Common myeloid progenitor, CD34-positive (primary cell): ENCODE data around the gene SPATA32.

Experiments
- CTCF ChIA-PET: fragments of 350-600 bp; sonication (Branson Sonifier 250); formaldehyde crosslinking; loops from one replicate; lab custom pipeline; 2021; ENCODE audit warnings: antibody characterized with exemption; lab: Charles Lee
- POLR2A ChIA-PET: fragments of 350-600 bp; sonication (Branson Sonifier 250); formaldehyde crosslinking; loops from one replicate; lab custom pipeline; 2021; ENCODE audit warnings: antibody characterized with exemption; lab: Charles Lee
- DNase-seq, 3 donors: peaks; one replicate each; pipeline versions ENCODE4 v3.0.0 to v3.0.0-alpha.2; 2013
- H3K27ac ChIP-seq, 2 experiments: 1 replicate in 1 of 2; 2 replicates in 1 of 2; pipeline ENCODE4 v1.7.0; 2013; ENCODE audit warnings: inconsistent platforms in 2 of 2, low read length in 2 of 2, mild to moderate bottlenecking in 2 of 2, low read depth in 1 of 2, moderate library complexity in 1 of 2; ENCODE audit not compliant: severe bottlenecking in 2 of 2, insufficient read depth in 1 of 2, poor library complexity in 1 of 2
- H3K27me3 ChIP-seq, 5 experiments: replicated peaks in 2 of 5; 1 replicate in 3 of 5; 2 replicates in 2 of 5; pipeline versions ENCODE4 v1.6.1 to v1.7.0; 2013; ENCODE audit warnings: low read length in 4 of 5, mild to moderate bottlenecking in 2 of 5, moderate library complexity in 2 of 5, inconsistent platforms in 1 of 5; ENCODE audit not compliant: insufficient read depth in 5 of 5, control insufficient read depth in 4 of 5
- H3K36me3 ChIP-seq, 4 experiments: 1 replicate in 2 of 4; 2 replicates in 2 of 4; pipeline versions ENCODE4 v1.6.1 to v1.7.0; 2013; ENCODE audit warnings: low read length in 3 of 4, control low read depth in 1 of 4, mild to moderate bottlenecking in 1 of 4; ENCODE audit not compliant: control insufficient read depth in 4 of 4, insufficient read depth in 4 of 4
- H3K4me1 ChIP-seq, 4 experiments: 1 replicate in 3 of 4; 2 replicates in 1 of 4; pipeline versions ENCODE4 v1.6.1 to v1.7.1; 2013; ENCODE audit warnings: low read length in 3 of 4, mild to moderate bottlenecking in 3 of 4, control low read depth in 1 of 4, inconsistent platforms in 1 of 4, moderate library complexity in 1 of 4; ENCODE audit not compliant: control insufficient read depth in 4 of 4, insufficient read depth in 4 of 4; ENCODE audit errors: control extremely low read depth in 1 of 4
- H3K4me3 ChIP-seq, 7 experiments: 1 replicate in 4 of 7; 2 replicates in 3 of 7; pipeline versions ENCODE4 v1.5.1 to v1.7.0; 2013; ENCODE audit warnings: mild to moderate bottlenecking in 7 of 7, low read length in 6 of 7, moderate library complexity in 6 of 7, inconsistent platforms in 2 of 7, low read depth in 2 of 7, control low read depth in 1 of 7; ENCODE audit not compliant: insufficient read depth in 4 of 7, control insufficient read depth in 1 of 7; ENCODE audit errors: extremely low read depth in 1 of 7
- H3K9me3 ChIP-seq, 5 experiments: 1 replicate in 4 of 5; 2 replicates in 1 of 5; pipeline versions ENCODE4 v1.6.1 to v1.7.1; 2013; ENCODE audit warnings: low read length in 4 of 5, mild to moderate bottlenecking in 2 of 5, inconsistent platforms in 1 of 5, low read depth in 1 of 5, moderate library complexity in 1 of 5; ENCODE audit not compliant: control insufficient read depth in 4 of 5, insufficient read depth in 2 of 5; ENCODE audit errors: control extremely low read depth in 1 of 5
- WGBS: methylation state at CpG from one replicate; pipeline ENCODE4 v1.1.5; 2013; ENCODE audit not compliant: insufficient coverage; 5-methylcytosine and 5-hydroxymethylcytosine counted together

The SPATA32 gene

DNA sequence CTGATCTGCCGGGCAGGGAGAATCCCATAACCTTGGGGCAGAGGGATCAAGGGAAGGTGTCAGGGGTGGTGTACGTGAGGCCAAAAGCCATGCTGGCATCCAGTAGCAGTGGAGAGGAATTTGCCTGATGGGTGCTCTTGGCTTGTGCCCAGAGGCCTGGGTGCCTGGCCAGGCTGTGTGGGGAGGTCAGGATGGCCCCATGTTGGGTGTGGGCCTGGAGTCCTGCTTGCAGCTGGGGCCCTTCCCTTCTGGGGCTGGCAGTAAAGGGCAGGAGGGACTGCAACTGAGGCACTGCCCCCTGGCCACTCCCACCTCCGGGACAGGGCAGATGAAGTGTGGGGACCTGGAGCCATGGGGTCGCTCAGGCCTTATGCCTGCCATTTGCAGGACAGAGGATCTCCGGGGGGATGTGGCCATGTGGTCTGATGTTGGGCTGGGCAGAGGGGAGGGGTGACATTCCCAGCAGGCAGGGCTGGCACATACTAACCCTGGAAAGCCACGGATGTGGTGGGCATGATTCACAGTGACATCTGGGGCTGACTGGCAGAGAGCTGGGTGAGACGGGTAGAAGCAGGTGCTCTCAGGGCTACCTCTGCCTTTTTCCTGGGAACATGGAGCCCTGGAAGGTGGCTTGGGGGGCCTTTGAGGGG, 36.7 kb downstream of the SPATA32 start:
- Histone ChIP-seq H3K4me1 (peaks cover 27 to 90% (median 87%) of the 10 kb centered on the region in 4 experiments), H3K36me3 (peaks cover 0 to 5% (median 0%) of the 10 kb centered on the region in 4 experiments), H3K27ac (peak overlapping the region; percentile 95 to 96), H3K27me3 (no peaks in the 10 kb centered on the region), H3K9me3 (no peaks in the 10 kb centered on the region), H3K4me3 (peak overlapping the region; percentile 9 to 95 (median 91))
- WGBS, result 15% methylated on average over 3 of the region's 7 CpGs
- ChIA-PET CTCF (interaction anchor here (0.8 to 13.5 kb wide), 10 partner anchors 8 to 160 kb away, joined by 3 to 420 read pairs (median 4); partner anchors contain the start of gene ACBD4), POLR2A (interaction anchor here (0.6 to 2.4 kb wide), 5 partner anchors 11 to 162 kb away, joined by 3 to 18 read pairs (median 6); partner anchors contain the start of gene HEXIM1)
- DNase-seq, result peak in 2 of 3 donors; percentile 56 to 62

DNA sequence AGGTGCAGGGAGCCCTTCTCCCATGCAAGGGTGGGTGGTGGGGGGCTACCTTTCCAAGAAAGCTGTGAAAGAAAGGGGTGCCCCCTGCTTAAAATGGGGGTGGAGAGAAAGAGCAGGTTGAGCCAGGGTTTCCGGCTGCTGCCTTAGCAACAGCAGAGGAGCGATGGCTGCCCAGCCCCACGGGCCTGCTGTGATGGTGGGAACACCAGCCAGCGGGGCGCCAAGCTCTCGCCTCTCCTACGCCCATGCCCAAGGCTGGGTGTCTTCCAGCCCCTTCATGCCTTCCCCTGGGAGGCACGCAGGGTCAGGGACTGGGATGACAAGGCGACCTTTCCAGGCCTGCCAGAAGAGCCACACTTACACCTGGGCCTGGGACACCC, 37.2 kb downstream of the SPATA32 start:
- Histone ChIP-seq H3K9me3 (no peaks in the 10 kb centered on the region), H3K27ac (peak overlapping the region; percentile 95 to 96), H3K4me3 (peak overlapping the region in 6 of 7 experiments; percentile 53 to 95 (median 92)), H3K36me3 (peaks cover 0 to under 1% (median 0%) of the 10 kb centered on the region in 4 experiments), H3K27me3 (no peaks in the 10 kb centered on the region), H3K4me1 (peaks cover 27 to 90% (median 83%) of the 10 kb centered on the region in 4 experiments)
- CTCF ChIA-PET, result interaction anchor here (0.8 to 13.5 kb wide), 3 partner anchors 9 to 85 kb away, joined by 4 to 420 read pairs (median 6); no protein-coding TSS in a partner anchor
- POLR2A ChIA-PET, result interaction anchor here (2.4 kb wide), 1 partner anchor 76 kb away, joined by 18 read pairs; the partner anchor contains the start of gene HEXIM1
- 33% methylated on average over 9 of the region's 9 CpGs for WGBS
- no peak for DNase-seq

DNA sequence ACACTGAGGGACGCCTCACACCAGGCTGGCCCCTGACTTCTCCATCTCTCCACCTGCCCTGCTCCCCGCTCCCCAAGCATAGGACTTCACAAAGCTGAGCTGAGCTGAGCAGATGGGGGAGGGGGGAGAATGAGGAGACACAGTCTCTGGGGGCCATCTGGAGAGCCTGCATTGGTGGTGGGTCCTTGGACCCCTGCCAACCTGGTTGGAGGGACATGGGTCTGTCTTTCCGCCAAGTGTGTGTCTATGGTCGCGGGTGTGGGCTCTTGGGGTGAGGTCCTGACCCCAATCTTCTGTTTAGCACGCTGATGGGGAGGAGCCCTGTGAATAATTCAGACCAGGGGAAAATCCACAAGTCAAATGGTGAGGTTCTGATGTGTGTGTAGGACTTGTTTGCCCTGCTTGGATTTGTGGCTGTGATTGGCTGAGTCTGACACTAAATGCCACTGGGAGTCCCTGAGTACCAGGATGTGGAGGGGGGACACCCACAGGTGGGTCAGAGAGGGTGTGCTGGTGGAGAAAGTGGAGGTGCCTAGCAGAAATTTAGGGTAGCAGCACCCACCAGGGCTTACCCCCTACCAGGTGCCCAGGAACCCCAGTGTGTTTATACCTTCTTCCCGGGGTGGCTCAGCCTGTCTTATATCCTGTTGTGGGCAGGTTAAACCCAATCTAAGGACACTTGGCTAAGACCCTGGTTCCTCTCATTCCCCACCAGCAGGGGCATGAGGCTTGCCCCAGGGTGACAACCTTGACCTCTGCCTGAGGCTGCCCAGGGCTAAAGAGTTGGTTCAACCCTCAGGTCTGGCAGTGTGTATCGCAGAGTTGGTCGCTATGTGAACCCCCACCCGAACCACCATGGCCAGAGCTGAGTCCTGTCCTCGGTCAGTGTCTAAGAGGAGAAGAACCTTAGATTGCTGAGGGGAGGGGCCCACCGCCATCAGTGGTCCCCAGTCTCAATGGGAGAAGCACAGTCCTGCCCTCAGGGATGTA, 38.1 kb downstream of the SPATA32 start:
- Histone ChIP-seq H3K9me3 (no peaks in the 10 kb centered on the region), H3K4me3 (peak overlapping the region; percentile 53 to 95 (median 91)), H3K4me1 (peaks cover 31 to 89% (median 81%) of the 10 kb centered on the region in 4 experiments), H3K27ac (peak overlapping the region; percentile 95 to 96), H3K36me3 (no peaks in the 10 kb centered on the region), H3K27me3 (no peaks in the 10 kb centered on the region)
- ChIA-PET CTCF (interaction anchor here (0.8 to 13.5 kb wide), 3 partner anchors 10 to 86 kb away, joined by 4 to 420 read pairs (median 6); no protein-coding TSS in a partner anchor), POLR2A (interaction anchor here (1.1 kb wide), 1 partner anchor 43 kb away, joined by 3 read pairs; no protein-coding TSS in a partner anchor)
- peak in 1 of 3 donors; percentile 38 for DNase-seq
- WGBS, result 13% methylated on average over 6 of the region's 12 CpGs

DNA sequence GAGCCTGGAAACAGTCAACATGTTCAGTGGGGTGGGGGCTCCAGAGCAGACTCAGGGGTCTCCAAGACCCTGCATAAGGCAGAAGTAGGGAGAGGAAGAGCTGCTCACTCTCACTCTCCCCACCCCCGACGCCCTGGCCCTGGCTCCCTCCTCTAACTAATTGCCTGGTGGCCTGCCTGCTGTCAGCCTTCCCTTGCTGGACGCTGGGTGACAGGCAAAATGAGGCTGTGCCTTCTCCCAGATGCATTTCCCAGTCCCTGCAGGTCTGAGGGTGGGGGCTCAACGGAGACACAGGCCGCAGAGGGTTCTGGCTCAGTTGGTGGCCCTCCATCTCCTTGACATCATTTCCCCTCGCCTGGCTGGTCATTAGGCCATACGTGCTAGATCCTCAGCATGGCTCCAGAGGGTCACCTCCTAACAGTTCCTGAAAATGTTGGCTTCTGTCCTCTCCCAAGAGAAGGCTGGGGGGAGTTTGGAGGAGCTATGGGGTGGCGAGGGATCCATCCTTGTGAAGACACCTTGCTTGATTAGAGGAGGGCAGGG, 38.8 kb downstream of the SPATA32 start:
- CTCF ChIA-PET, result interaction anchor here (13.5 kb wide), 1 partner anchor 10 kb away, joined by 420 read pairs; no protein-coding TSS in a partner anchor
- no peaks in the 10 kb centered on the region for H3K9me3 ChIP-seq
- no peak for DNase-seq
- peak overlapping the region; percentile 95 to 96 for H3K27ac ChIP-seq
- H3K36me3 ChIP-seq, result no peaks in the 10 kb centered on the region
- H3K27me3 ChIP-seq, result no peaks in the 10 kb centered on the region
- peak overlapping the region; percentile 53 to 95 (median 91) for H3K4me3 ChIP-seq
- 4% methylated on average over 5 of the region's 8 CpGs for WGBS
- H3K4me1 ChIP-seq, result peaks cover 28 to 81% (median 74%) of the 10 kb centered on the region in 4 experiments
- POLR2A ChIA-PET, result interaction anchor here (1.1 to 2.6 kb wide), 3 partner anchors 9 to 44 kb away, joined by 3 to 17 read pairs (median 3); no protein-coding TSS in a partner anchor

DNA sequence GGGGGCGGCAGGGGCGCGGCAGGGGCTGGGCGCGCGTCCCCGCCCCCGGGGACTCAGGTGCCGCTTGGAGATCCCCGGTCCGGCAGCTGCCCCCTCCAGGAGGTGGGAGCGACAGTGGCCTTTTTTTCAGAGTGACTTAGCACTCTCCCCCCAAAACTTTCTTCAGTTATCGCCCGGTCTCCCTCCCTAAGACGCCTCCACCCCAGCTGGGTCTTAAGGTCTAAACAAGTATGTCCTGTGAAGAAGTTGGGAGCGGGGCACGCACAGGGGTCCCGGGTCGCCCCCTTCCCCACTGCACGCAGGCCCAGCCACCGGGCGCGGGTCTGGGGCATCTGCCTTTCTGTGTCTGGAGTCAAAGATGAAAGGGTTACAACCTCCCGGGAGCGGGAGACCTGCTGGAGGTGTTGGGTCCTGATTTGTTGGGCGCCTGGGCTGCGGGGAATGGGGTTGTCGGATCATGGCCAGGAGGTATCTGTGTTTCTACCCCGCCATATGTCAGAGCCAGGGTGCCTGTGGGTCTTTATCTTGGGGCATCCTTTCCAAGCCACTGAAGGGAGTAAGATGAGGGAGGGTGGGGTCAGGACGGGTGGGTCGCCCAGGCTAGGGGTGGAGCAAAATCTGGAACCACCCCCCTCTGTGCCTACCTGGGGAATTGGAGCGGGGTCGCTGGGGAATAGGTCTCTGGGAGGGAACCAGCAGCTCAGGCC, 39.5 kb downstream of the SPATA32 start:
- Histone ChIP-seq H3K4me3 (peak overlapping the region; percentile 53 to 95 (median 91)), H3K36me3 (no peaks in the 10 kb centered on the region), H3K4me1 (peaks cover 25 to 75% (median 67%) of the 10 kb centered on the region in 4 experiments), H3K27ac (peak overlapping the region; percentile 95 to 96), H3K9me3 (no peaks in the 10 kb centered on the region), H3K27me3 (no peaks in the 10 kb centered on the region)
- WGBS, result 0% methylated on average over 20 of the region's 33 CpGs
- CTCF ChIA-PET, result interaction anchor here (1.1 to 13.5 kb wide), 3 partner anchors 11 to 24 kb away, joined by 4 to 420 read pairs (median 5); no protein-coding TSS in a partner anchor
- POLR2A ChIA-PET, result interaction anchor here (1.1 to 4.3 kb wide), 5 partner anchors 7 to 62 kb away, joined by 3 to 31 read pairs (median 14); partner anchors contain the start of gene HEXIM2
- DNase-seq, result peak in 2 of 3 donors; percentile 58 to 71

DNA sequence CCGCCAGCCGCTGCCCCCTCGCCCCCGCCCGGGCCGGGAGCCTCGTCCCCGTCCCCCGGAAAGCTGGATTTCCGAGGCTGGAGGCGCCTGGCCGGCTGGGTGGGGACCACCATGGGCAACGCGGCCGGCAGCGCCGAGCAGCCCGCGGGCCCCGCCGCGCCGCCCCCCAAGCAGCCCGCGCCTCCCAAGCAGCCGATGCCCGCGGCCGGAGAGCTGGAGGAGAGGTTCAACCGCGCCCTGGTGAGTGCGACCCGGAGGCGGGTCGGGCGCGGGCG, 39.9 kb downstream of the SPATA32 start:
- peaks cover 0 to under 1% (median 0%) of the 10 kb centered on the region in 4 experiments for H3K36me3 ChIP-seq
- H3K27ac ChIP-seq, result peak overlapping the region; percentile 95 to 96
- ChIA-PET POLR2A (interaction anchor here (0.7 to 4.3 kb wide), 7 partner anchors 8 to 95 kb away, joined by 3 to 31 read pairs (median 8); partner anchors contain the start of genes HEXIM2 and MAP3K14), CTCF (interaction anchor here (1.1 to 13.5 kb wide), 3 partner anchors 12 to 24 kb away, joined by 4 to 420 read pairs (median 5); no protein-coding TSS in a partner anchor)
- no peaks in the 10 kb centered on the region for H3K9me3 ChIP-seq
- H3K27me3 ChIP-seq, result no peaks in the 10 kb centered on the region
- peaks cover 23 to 70% (median 63%) of the 10 kb centered on the region in 4 experiments for H3K4me1 ChIP-seq
- WGBS, result under 1% methylated on average over 38 of the region's 38 CpGs
- peak overlapping the region; percentile 53 to 95 (median 91) for H3K4me3 ChIP-seq
- DNase-seq, result no peak
